Epithelial cell of prostate (primary cell): ENCODE measurements around the gene TP53BP2.
A peak's percentile ranks its signal among the peaks of the same experiment; 100 is the strongest.
"Not testable (repeated sequence)": the region's sequence is repeated elsewhere in the genome, so short reads cannot be mapped to it uniquely, and the experiment has no call there.

ENCODE experiments used
- DNase-seq: peaks from one replicate; pipeline ENCODE4 v3.0.0-alpha.2; 2011; ENCODE audit warnings: low read depth, low spot score
- H3K27ac ChIP-seq: fragments of 450-650 bp; 2 replicates; pipeline ENCODE4 v1.5.1; 2017; ENCODE audit warnings: mild to moderate bottlenecking

TP53BP2 gene

GRCh38 chr1:223845810-223846682 is at the start of gene TP53BP2:
TP53BP2 (minus strand) TSS chr1:223845947; CDS start chr1:223845680, 267 bp downstream.
- DNase-seq = peak; percentile 48
- H3K27ac ChIP-seq = peak within 1 kb of the TSS; percentile 93

GRCh38 chr1:223890494-223890893 is 44.7 kb upstream of the TP53BP2 start:
- H3K27ac ChIP-seq, DNase-seq: not testable (repeated sequence)

GRCh38 chr1:223889319-223889718 is 43.6 kb upstream of the TP53BP2 start:
- not testable (repeated sequence) for H3K27ac ChIP-seq, DNase-seq

GRCh38 chr1:223887747-223888418 is 42.1 kb upstream of the TP53BP2 start:
- H3K27ac ChIP-seq = peak overlapping the region; percentile 79
- peak; percentile 93 for DNase-seq

- DNase-seq = peak; percentile 20
- no peak overlapping the region for H3K27ac ChIP-seq
These were observed 40.8 kb upstream of the TP53BP2 start for GRCh38 chr1:223886516-223886921.

- DNase-seq = no peak
- H3K27ac ChIP-seq = no peak overlapping the region
These were observed 39.9 kb upstream of the TP53BP2 start for GRCh38 chr1:223885614-223886013.

- DNase-seq = no peak
- no peak overlapping the region for H3K27ac ChIP-seq
These were observed 33.0 kb upstream of the TP53BP2 start for GRCh38 chr1:223878598-223879325.

GRCh38 chr1:223877804-223878203 is 32.1 kb upstream of the TP53BP2 start:
- DNase-seq = no peak
- H3K27ac ChIP-seq = no peak overlapping the region

GRCh38 chr1:223876590-223876989 is 30.8 kb upstream of the TP53BP2 start:
- no peak for DNase-seq
- H3K27ac ChIP-seq = no peak overlapping the region

GRCh38 chr1:223873044-223873443 is 27.3 kb upstream of the TP53BP2 start:
- DNase-seq = peak; percentile 29
- no peak overlapping the region for H3K27ac ChIP-seq

- no peak for DNase-seq
- H3K27ac ChIP-seq = no peak overlapping the region
These were observed 26.7 kb upstream of the TP53BP2 start for GRCh38 chr1:223872308-223872901.

GRCh38 chr1:223870617-223871574 is 25.1 kb upstream of the TP53BP2 start:
- no peak overlapping the region for H3K27ac ChIP-seq
- DNase-seq = no peak

GRCh38 chr1:223864599-223865368 is 19.0 kb upstream of the TP53BP2 start:
- not testable (repeated sequence) for H3K27ac ChIP-seq, DNase-seq

- DNase-seq = no peak
- no peak overlapping the region for H3K27ac ChIP-seq
These were observed 18.3 kb upstream of the TP53BP2 start for GRCh38 chr1:223864084-223864483.

GRCh38 chr1:223861904-223862303 is 16.2 kb upstream of the TP53BP2 start:
- H3K27ac ChIP-seq = no peak overlapping the region
- DNase-seq = no peak

- peak overlapping the region; percentile 2 for H3K27ac ChIP-seq
- peak; percentile 54 for DNase-seq
These were observed 14.4 kb upstream of the TP53BP2 start for GRCh38 chr1:223860051-223860622.

GRCh38 chr1:223859058-223859457 is 13.3 kb upstream of the TP53BP2 start:
- no peak overlapping the region for H3K27ac ChIP-seq
- no peak for DNase-seq

- no peak for DNase-seq
- no peak overlapping the region for H3K27ac ChIP-seq
These were observed 10.6 kb upstream of the TP53BP2 start for GRCh38 chr1:223856386-223856785.
